Activated naive CD4-positive, alpha-beta T cell treated with Interleukin-2 at 50 U/mL for 16 hours (primary cell): Measurements from ENCODE around the gene KCP.

Source experiments
- DNase-seq: peaks from one replicate; pipeline ENCODE4 v3.0.0-alpha.2; 2020

KCP gene

GRCh38 chr7:128885370-128886187 lies 24.9 kb downstream of the KCP start:
- DNase-seq = no peak

- no peak for DNase-seq
These were observed 25.7 kb downstream of the KCP start for GRCh38 chr7:128884561-128885369.

- peak; percentile 88 for DNase-seq
These were observed 26.7 kb downstream of the KCP start for GRCh38 chr7:128883622-128884448.

GRCh38 chr7:128882134-128882533 lies 28.4 kb downstream of the KCP start:
- no peak for DNase-seq

GRCh38 chr7:128881458-128882125 lies 28.9 kb downstream of the KCP start:
- no peak for DNase-seq

- no peak for DNase-seq
These were observed 29.6 kb downstream of the KCP start for GRCh38 chr7:128880791-128881457.

GRCh38 chr7:128879939-128880746 lies 30.4 kb downstream of the KCP start:
- no peak for DNase-seq

- no peak for DNase-seq
These were observed 31.0 kb downstream of the KCP start for GRCh38 chr7:128879461-128879938.

GRCh38 chr7:128878226-128879105 lies 32.0 kb downstream of the KCP start:
- no peak for DNase-seq

GRCh38 chr7:128877756-128878120 lies 32.8 kb downstream of the KCP start:
- DNase-seq = no peak

- no peak for DNase-seq
These were observed 33.3 kb downstream of the KCP start for GRCh38 chr7:128876978-128877755.

GRCh38 chr7:128876586-128876977 lies 33.9 kb downstream of the KCP start:
- DNase-seq = no peak

- no peak for DNase-seq
These were observed 34.4 kb downstream of the KCP start for GRCh38 chr7:128876127-128876526.

GRCh38 chr7:128875523-128875948 lies 35.0 kb downstream of the KCP start:
- no peak for DNase-seq

GRCh38 chr7:128874140-128875031 lies 36.1 kb downstream of the KCP start:
- no peak for DNase-seq

- DNase-seq = no peak
These were observed 37.3 kb downstream of the KCP start for GRCh38 chr7:128873234-128873633.

- no peak for DNase-seq
These were observed 38.1 kb downstream of the KCP start for GRCh38 chr7:128872394-128872824.

GRCh38 chr7:128871050-128871449 lies 39.5 kb downstream of the KCP start:
- no peak for DNase-seq
